Progenitor cell of endocrine pancreas (in vitro differentiated cells): ENCODE results near the gene MBP. TPM values are rescaled to one million over a fixed set of nuclear protein-coding genes. Genes with fewer than 3 reads are reported as not detected.

ENCODE experiments used
- DNase-seq: peaks from one replicate; pipeline ENCODE4 v3.0.0; 2021; ENCODE audit warnings: low spot score; ENCODE audit not compliant: unreplicated experiment
- H3K27ac Mint-ChIP-seq: 2 replicates; pipeline ENCODE4 v1.8.0; 2021; ENCODE audit warnings: mild to moderate bottlenecking, moderate library complexity, mixed read lengths
- H3K27me3 Mint-ChIP-seq: 2 replicates; pipeline ENCODE4 v1.8.0; 2021; ENCODE audit warnings: mixed read lengths
- H3K36me3 Mint-ChIP-seq: 2 replicates; pipeline ENCODE4 v1.8.0; 2022; ENCODE audit warnings: mixed read lengths; ENCODE audit not compliant: insufficient read depth
- H3K4me1 Mint-ChIP-seq: 2 replicates; pipeline ENCODE4 v1.8.0; 2021; ENCODE audit warnings: low read depth, mixed read lengths
- H3K4me3 Mint-ChIP-seq: 2 replicates; pipeline ENCODE4 v1.8.0; 2021; ENCODE audit warnings: low read depth, mild to moderate bottlenecking, moderate library complexity, mixed read lengths
- H3K9me3 Mint-ChIP-seq: 2 replicates; pipeline ENCODE4 v1.8.0; 2021; ENCODE audit warnings: low read depth, mixed read lengths
- CTCF ChIP-seq: fragments of 200-600 bp; sonication (generic); IDR thresholded peaks from one replicate; pipeline ENCODE4 v1.5.0; 2021; ENCODE audit warnings: antibody characterized with exemption, mild to moderate bottlenecking; ENCODE audit not compliant: unreplicated experiment
- total RNA-seq: library from RNA; stranded (reverse); gene quantifications from 2 replicates; pipeline ENCODE4 v1.2.1, GENCODE V29; 2021

MBP gene
- total RNA-seq, 1 donor from 2014 or later = 38.4 TPM

GRCh38 chr18:77086656-77087392 lies 45.8 kb downstream of the MBP start:
- Mint-ChIP-seq H3K27ac (peak overlapping the region; percentile 34), H3K9me3 (peaks cover 2% of the 10 kb centered on the region), H3K36me3 (no peaks in the 10 kb centered on the region), H3K4me1 (peaks cover 60% of the 10 kb centered on the region), H3K4me3 (peak overlapping the region; percentile 65), H3K27me3 (no peaks in the 10 kb centered on the region)
- no peak for DNase-seq
- no peak for TF ChIP-seq CTCF

GRCh38 chr18:77086034-77086433 lies 46.5 kb downstream of the MBP start:
- H3K27ac Mint-ChIP-seq = no peak overlapping the region
- no peaks in the 10 kb centered on the region for H3K27me3 Mint-ChIP-seq
- TF ChIP-seq CTCF = no peak
- peaks cover 2% of the 10 kb centered on the region for H3K9me3 Mint-ChIP-seq
- no peaks in the 10 kb centered on the region for H3K36me3 Mint-ChIP-seq
- H3K4me3 Mint-ChIP-seq = no peak overlapping the region
- DNase-seq = no peak
- peaks cover 60% of the 10 kb centered on the region for H3K4me1 Mint-ChIP-seq

DNA sequence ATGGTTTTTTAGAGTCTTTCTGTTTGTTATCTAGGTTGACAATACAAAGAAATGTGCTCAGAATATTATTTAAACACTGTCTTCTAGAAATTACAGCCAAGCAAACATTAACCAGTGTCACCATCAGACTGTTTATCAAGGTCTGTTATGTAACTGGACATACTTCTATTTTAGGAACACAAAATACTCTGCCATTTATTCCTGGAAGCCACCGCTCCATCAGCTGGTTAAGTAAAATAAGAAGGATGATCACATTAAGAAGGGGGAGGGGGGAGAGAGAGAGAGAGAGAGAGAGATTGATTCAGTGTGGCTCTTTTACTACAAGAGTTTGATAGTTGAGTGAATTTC lies 47.9 kb downstream of the MBP start:
- Mint-ChIP-seq H3K36me3 (no peaks in the 10 kb centered on the region), H3K4me1 (peaks cover 49% of the 10 kb centered on the region), H3K4me3 (peak overlapping the region; percentile 22), H3K9me3 (peaks cover 2% of the 10 kb centered on the region), H3K27ac (peak overlapping the region; percentile 86), H3K27me3 (no peaks in the 10 kb centered on the region)
- no peak for DNase-seq
- TF ChIP-seq CTCF = no peak

GRCh38 chr18:77082316-77082955 lies 50.1 kb downstream of the MBP start:
- Mint-ChIP-seq H3K4me3 (no peak overlapping the region), H3K4me1 (peaks cover 35% of the 10 kb centered on the region)
- no peak for TF ChIP-seq CTCF

DNA sequence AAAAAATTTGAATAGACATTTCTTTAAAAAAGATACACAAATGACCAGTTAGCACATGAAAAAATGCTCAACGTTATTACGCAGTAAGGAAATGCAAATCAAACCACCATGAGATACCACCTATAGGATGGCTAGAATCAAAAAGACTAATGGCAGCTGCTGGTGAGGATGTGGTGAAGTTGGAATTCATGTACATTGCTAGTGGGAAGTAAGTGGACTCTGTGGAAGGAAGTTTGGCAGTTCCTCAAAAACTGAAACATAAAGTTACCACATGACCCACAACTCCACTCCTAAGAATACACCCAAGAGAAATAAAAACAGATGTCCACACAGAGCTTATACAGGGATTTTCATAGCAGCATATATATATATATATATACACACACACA lies 51.2 kb downstream of the MBP start:
- H3K27ac Mint-ChIP-seq = no peak overlapping the region
- H3K4me1 Mint-ChIP-seq = peaks cover 25% of the 10 kb centered on the region
- H3K27me3 Mint-ChIP-seq = no peaks in the 10 kb centered on the region
- H3K36me3 Mint-ChIP-seq = peaks cover 4% of the 10 kb centered on the region
- no peak overlapping the region for H3K4me3 Mint-ChIP-seq
- H3K9me3 Mint-ChIP-seq = peaks cover 2% of the 10 kb centered on the region
- TF ChIP-seq CTCF = no peak
- DNase-seq = no peak

More at GRCh38 chr18:77082316-77082955, 50.1 kb downstream of the MBP start:
- peaks cover 4% of the 10 kb centered on the region for H3K36me3 Mint-ChIP-seq
- no peak for DNase-seq
- H3K27me3 Mint-ChIP-seq = no peaks in the 10 kb centered on the region
- no peak overlapping the region for H3K27ac Mint-ChIP-seq
- H3K9me3 Mint-ChIP-seq = peaks cover 2% of the 10 kb centered on the region
